GM12865 (cell line): Measurements from ENCODE around the gene CLEC18C.
"Not testable (repeated sequence)": the region's sequence is repeated elsewhere in the genome, so short reads cannot be mapped to it uniquely, and the experiment has no call there.

Source experiments
- DNase-seq: peaks from one replicate; pipeline ENCODE4 v3.0.0; 2010; ENCODE audit warnings: low read depth
- H3K4me3 ChIP-seq: 2 replicates; pipeline ENCODE4 v1.5.1; 2011; ENCODE audit warnings: mild to moderate bottlenecking, low read depth, low read length, control low read depth
- CTCF ChIP-seq: IDR thresholded peaks from 2 replicates; pipeline ENCODE4 v1.5.1; 2011; ENCODE audit warnings: low read length, control low read depth, low read depth, inconsistent platforms; ENCODE audit not compliant: insufficient read depth; ENCODE audit errors: missing control alignments

Gene CLEC18C

DNA sequence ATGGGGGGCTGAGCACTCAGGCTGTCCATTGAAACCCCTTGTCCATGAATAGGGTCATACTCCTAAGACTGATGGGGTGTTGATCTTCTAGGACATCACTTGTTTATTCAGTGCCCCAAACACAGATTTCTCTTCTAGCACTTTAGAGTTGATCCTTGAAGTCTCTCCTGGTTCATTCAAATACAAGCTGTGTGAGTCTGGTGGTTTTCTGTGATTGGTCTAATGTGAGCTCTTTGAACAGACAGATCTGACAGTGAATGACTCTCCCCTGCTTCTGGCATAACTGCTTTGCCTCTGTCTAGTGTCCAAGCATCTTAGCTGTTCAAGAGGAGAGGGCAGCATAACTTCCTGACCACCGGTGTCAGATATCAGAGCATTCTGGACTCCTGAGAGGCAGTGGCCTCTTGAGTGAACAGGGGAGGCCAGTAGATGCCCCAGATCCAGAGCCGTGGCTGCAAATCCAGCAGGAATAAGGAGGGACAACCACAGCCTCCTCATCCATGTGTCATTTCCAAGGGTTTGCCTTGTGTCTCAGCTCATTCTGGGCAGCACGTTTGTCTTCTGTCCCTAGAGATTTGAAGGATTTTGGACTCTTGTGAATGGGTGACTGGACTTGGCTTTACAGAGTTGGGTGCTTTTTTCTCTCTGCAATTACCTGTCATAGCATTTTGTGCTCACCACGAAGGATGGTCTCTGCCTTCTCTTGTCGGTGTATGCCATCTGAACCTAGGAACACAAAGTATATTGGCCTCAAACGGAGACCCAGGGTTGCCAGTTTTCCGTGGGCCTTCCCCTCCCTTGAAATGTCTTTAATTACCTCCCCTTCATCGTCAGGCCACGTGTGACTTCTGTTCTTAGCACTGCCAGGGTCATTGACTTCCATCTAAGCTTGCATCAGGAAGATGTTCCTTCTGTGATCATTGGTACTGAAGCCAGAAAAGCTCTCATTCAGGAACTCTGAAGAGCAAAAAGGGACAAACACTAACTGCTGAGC lies 13.9 kb upstream of the CLEC18C start:
- DNase-seq = no peak
- TF ChIP-seq CTCF = no peak
- H3K4me3 ChIP-seq = no peak overlapping the region

GRCh38 chr16:70160388-70160787 lies 13.2 kb upstream of the CLEC18C start:
- no peak for DNase-seq
- no peak overlapping the region for H3K4me3 ChIP-seq

GRCh38 chr16:70160821-70161220 lies 12.8 kb upstream of the CLEC18C start:
- DNase-seq = no peak
- TF ChIP-seq CTCF = no peak
- H3K4me3 ChIP-seq = no peak overlapping the region

More at GRCh38 chr16:70160388-70160787, 13.2 kb upstream of the CLEC18C start:
- no peak for TF ChIP-seq CTCF

DNA sequence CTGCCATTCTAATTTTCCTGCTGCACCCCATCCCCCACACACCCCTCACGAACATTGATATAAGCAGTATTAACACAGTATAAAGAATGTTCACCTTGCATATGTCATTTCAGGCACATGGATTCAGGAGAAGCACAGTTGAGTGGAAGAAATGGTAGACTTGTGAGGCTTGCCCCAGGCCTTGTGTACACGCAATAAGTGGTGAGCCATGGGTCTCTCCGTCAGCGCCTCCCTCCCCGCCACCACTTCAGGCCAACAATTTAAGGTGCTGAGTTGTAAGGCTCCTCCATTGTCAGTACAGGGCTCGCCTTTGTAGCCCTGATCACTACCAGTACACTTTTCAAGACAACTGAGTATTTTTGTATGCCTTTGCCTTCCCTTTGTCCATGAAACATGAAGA lies 12.2 kb upstream of the CLEC18C start:
- no peak for DNase-seq
- TF ChIP-seq CTCF = no peak
- no peak overlapping the region for H3K4me3 ChIP-seq

DNA sequence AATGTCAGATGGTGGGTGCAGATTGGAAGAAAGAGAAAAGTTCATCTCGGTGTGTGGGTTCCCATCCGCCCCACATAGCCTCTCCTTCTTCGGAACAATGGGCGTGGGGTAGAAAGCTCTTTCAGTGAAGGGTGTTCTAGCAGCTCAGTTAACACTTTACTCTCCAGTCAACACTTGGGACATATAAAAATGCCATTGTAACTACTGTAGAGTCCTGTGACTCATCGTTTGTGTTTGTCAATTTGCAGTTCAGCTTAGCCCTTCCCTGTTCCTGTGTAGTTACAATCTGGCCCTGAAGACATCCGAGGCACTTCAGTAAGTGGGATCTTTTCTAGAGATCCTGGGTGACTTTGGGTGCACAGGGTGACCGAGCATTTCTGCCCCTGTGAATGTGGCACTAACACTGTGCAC lies 11.5 kb upstream of the CLEC18C start:
- H3K4me3 ChIP-seq = no peak overlapping the region
- TF ChIP-seq CTCF = no peak
- no peak for DNase-seq

DNA sequence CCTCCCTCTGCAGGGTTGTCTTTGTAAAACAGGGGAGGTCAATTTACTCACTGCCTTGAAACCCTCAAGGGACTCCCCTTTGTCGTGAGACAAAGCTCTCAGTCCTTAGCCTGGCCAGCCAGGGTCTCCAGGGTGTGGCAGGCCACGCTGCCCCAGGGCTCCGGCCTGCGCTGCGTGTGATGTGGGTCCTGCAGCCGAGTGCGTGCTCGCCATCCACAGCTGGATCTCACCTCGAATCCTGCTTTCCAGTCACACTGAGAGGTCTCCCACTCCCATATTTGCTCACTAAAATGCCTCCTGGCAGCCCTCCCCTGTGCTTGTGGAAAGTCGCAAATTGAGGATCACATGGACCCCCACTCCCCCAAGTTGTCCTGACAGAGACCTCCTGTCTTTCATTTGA lies 10.0 kb upstream of the CLEC18C start:
- no peak for TF ChIP-seq CTCF
- DNase-seq = no peak
- H3K4me3 ChIP-seq = no peak overlapping the region

- not testable (repeated sequence) for H3K4me3 ChIP-seq, DNase-seq
Measured at GRCh38 chr16:70166688-70167087, 6.9 kb upstream of the CLEC18C start.

DNA sequence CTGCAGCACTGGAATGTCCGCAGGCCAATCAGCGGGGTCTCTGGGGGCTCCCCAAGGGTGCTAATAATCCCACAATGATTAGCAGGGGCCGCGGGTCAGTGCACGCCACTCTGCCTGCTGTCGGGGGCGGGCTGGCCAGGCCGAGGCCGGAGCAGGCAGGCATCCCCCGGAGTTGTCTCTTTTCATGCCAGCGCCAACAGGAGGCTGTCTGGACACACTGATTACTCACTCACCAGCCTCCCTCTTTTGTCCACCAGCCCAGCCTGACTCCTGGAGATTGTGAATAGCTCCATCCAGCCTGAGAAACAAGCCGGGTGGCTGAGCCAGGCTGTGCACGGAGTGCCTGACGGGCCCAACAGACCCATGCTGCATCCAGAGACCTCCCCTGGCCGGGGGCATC lies 329 bp downstream of the CLEC18C start:
- DNase-seq, H3K4me3 ChIP-seq: not testable (repeated sequence)

DNA sequence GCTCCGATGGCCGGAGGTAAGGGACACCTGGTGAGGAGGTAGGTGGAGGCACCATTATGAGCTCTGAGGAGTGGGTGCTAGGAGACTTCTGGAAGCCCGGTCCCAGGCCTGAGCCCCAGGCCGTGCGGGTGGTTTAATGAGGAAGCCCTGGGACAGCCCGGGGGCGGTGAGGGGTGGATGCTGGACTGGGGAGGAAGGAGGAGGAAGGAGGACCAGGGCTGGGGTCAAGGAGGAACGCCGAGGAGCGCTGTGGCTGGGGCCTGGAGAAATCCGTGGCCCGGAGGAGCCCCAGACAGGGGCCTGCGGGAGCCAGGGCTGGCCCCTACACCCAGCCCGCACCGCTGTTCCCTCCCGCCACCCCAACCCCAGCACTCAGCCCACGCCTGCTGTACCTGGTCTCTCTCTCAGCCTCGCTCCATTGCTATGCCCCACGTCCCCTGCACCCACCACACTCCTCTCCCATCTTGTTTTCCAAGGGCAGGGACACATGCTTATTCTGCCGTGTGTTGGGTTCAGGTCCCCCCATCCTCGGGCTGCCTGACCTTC lies 873 bp downstream of the CLEC18C start:
- H3K4me3 ChIP-seq, DNase-seq: not testable (repeated sequence)

- peak overlapping the region; percentile 29; the same call in 1 of the 2 replicates for H3K4me3 ChIP-seq
Measured at GRCh38 chr16:70187858-70188607, 14.4 kb downstream of the CLEC18C start.

GRCh38 chr16:70188608-70188915 lies 15.0 kb downstream of the CLEC18C start:
- DNase-seq, H3K4me3 ChIP-seq: not testable (repeated sequence)

More at GRCh38 chr16:70187858-70188607, 14.4 kb downstream of the CLEC18C start:
- DNase-seq = not testable (repeated sequence)
